NOMO-1 treated with DMSO at 0.1 percent for 48 hours (cell line): Measurements from ENCODE around the gene ACOXL.
"Not testable (repeated sequence)": the region's sequence is repeated elsewhere in the genome, so short reads cannot be mapped to it uniquely, and the experiment has no call there.

Source experiments
- DNase-seq: peaks from one replicate; lab custom pipeline; 2025; ENCODE audit not compliant: unreplicated experiment; lab: John Stamatoyannopoulos, UW

Gene ACOXL

DNA sequence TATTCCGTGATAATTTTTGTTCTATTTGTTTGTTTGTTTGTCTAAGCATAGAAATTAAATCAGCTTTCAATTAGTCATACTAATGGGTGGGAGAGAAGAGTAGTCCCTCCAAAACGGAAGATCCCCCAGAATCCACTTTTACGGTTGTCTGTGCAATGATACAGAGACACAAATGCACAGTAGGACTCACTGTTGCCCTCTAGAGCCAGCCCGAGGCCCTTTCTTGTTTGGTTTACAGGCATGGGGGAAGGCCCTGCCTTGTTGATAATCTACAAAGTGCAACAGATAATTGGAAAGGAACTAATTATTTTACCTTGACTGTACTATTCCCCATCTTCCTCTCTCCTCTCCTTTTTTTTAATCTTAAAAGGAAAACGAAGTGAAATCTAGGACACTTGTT, 121.1 kb downstream of the ACOXL start:
- peak; percentile 44 for DNase-seq

DNA sequence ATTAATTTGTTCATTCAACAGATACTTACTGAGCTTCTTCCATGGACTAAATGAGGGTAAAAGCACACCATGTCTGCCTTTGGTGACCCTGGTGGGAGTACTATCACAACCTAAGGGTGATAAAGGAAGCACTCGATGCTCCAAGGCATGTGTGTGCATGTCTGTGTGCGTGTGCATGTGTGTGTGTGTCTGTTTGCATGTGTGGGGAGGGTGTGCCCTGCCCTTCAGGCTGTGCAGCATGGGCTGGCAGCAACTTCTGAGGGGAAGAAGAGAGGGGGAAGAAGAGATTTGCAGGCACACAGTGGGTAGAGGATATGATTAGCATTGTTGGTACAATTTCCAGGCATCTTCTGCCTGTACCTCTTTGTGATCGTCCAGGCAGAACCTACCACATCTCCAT, 121.6 kb downstream of the ACOXL start:
- DNase-seq: no peak

DNA sequence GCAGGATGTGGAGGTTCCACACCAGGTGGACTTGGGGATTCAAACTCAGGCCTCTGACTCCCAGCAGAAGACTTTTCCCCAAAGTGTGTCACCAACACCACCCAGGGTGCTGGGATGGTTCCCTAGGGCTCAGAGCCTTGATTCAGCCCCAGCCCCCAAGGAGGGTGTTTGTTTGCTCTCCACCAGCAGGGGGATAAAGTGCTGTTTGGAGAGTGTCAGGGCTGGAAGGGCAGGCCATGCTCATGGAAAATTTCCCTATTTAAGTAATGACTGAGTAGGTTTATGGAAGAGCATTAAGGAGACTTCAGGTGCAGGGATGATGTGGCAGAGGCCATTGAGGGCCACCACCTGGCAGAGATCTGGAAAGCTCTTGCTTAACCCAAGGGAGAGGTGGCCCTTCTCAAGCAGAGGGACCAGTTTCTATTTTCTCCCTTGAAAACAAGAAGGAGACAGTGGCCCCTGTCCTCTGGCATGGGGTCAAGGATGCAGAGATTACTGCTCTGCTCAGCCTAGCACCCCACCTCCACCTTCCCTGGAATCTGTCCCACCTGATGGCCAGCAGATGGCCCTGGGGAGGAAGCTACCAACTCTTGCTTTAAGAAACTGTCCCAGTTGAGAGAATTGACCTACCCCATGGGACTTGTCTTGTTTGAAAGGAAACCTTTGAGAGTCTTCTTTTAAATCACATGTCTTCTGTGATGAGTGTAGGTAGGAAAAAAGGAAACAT, 122.1 kb downstream of the ACOXL start:
- peak; percentile 4 for DNase-seq

DNA sequence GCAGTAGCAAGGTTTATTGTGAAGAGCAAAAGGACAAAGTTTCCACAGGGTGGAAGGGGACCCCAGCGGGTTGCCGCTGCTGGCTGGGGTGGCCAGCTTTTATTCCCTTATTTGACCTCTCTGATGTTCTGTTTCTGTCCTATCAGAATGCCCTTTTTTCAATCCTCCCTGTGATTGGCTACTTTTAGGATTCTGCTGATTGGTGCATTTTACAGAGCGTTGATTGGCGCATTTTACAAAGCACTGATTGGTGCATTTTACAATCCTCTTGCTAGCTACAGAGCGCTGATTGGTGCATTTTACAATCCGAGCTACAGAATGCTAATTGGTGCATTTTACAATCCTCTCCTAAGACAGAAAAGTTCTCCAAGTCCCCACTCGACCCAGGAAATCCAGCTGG, 123.5 kb downstream of the ACOXL start:
- DNase-seq: not testable (repeated sequence)

DNA sequence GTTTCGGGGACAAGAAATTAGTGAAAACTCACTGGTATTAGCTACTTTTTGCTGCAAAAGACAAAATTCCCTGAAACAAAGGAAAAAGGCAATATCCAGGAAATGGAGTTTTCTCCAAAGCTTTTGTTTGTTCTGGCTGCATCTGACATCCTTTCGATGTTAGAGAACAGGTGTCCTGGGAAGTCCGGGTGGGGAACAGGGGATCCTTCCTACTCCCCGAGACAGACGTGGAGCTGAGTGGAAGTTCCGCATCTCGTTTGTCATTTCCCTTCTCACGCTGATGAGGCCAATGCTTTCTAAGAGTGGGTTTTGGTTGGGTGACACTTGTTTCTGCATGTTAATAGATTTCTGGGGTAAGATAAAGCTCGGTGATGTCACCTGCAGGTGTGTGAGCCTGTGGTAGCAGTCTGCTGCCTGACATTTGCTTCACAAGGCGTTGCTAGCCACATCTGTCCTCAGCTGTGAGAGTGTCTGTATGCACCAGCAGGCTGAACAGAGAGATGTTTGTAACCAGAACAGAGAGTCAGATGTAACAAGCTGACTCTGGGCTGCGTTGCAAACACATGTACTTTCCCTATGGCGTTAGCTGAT, 125.9 kb downstream of the ACOXL start:
- DNase-seq: no peak

DNA sequence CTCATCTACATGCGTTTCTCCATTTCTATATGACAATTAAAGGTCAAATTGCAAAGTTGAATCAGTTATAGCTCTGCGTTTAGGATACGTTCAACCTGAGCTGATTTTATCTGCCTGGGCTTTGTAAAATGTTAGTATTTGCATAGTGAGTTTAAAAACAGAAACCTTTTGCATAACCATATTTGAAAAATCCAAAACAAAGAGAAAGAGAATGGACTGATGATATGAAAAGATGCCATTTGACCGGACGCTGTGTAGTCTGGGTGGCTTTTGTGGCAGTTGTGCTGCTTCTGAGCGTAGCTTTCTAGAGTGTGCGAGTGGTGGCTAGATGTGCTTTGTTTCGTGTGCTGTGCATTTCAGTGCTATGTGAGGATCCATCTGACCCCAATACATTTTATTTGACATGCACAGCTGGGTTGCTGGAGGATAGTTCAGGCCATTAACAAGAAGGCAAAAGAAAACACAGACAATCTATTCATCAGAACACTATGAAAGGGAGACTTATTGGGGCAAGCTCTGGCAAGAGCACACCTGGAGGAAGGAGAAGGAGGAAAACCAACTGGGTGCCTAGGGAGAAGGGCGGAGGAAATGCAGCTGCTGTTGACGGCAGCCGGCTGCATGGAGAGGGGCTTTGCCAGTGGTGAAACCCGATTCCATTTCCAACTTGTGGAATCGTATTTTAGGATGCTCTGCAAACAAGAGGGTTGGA, 126.8 kb downstream of the ACOXL start:
- no peak for DNase-seq

DNA sequence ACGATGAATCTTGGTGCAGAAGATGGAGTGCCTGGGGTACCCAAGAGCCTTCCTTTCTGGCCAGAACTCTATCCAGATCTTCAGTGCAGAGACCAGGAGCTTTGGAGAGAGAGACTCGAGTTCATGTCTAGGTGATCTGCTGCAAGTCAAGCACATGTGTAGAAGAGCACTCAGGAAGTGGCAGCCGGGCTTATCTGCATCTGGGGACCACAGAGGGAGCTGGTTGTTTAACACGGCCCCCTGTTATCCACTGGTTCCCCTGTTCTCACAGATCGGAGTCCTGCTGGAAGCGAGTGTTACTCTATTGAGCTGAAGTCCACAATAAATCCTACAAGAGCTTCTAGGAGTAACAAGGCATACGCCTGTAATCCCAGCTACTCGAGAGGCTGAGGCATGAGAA, 128.3 kb downstream of the ACOXL start:
- DNase-seq: no peak

DNA sequence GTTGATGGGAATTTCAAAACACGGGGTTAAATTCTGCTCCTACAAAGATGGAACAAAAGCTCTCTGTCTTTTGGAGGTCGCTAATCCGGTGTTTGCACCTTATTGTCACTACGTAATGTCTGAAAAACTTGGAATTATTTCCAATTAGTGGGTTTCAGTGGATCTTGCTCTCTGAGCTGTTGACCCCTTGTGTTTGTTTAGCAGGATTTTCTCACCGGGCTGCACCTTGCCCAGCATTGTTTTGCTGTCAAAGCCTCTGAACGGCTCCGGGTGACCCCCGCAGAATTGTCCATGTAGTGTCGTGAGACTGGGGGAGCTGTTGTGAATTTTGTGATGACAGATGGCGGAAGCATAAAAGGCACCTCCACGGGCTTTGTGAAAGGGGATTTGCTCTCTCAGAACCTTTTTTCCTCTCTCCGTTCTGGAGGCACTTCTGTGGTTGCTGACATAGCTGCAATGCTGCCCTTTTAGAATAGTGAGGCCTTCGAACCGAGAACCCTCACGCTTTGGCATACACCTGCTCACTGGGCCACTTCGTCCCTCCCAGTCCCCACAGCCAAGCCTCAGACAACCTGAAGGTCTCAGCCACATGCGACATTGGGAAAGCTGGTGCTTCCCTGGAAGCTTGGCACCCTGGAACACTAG, 129.4 kb downstream of the ACOXL start:
- DNase-seq: no peak

DNA sequence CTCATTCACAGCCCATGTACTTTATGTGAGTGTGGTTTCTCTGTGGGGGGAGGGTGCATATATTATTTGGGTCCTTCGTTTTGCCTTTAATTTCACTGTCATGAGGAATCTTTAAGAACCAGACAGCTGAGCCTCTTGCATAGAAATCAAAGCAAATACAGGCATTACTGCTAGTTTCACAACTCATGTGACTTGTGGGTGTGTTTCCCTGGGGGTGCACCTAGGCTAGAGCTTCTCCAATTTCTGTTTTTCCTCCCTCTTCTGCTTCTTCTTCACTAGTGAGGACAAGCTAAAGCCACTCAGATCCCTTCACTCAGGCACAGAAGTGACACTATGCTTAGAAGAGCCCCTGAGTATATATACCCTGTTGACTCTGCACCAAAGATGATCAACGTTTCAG, 131.4 kb downstream of the ACOXL start:
- peak; percentile 32 for DNase-seq

DNA sequence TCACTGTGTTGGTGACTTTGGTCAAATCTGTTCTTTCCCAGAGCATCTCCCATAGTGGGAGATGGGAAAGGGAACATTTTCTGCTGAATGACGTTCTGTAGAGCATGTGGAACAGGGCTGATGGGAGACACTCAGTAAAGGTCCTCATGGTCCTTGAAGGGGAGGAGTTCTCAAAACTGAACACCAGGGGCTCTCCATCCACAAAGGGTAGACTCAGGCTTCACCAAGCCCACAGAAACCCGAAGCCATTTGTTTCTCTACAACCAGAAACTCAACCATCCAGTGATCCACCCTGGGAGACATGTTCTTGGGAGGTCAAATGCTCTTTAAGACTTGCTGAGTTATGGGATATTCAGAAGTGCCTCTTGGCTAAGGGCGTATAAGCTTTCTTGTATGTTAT, 131.8 kb downstream of the ACOXL start:
- DNase-seq: no peak

DNA sequence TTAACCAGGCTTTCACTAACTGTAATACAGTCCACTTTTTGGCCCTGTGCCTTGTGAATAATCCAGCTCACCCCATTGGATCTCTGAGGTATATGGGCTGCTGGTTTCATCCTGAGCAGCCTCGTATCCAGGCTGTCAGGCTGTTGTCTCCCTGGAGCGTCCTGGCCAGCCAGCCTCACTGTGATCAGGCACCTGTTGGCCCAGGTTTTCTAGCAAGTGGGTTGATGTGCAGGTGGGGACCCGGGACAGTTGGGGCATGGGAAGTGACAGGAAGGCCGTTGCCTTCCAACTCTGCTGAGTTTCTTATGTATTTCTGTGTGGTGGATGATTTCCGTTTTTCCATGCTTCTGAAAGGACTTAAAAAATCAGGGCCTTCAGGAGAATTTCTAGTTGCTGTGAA, 132.4 kb downstream of the ACOXL start:
- DNase-seq: no peak

DNA sequence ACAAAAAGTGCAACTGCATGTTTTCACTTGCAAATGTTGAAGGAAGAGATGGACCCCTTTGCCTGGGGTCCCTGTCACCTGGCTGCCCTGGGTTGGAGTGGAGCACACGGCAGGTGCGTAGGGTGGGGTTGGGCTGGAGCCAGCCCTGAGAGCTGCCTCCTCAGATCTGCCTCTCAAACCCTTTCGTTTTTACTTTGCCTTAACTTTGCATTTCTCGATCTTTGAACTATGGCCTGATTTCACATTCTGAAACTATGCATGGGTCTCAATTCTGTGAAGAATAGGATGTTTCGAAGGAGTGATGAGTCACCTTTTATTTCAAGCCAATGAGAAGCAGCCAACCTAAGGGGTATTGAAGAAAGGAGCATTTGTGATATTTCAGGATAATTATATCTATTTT, 132.8 kb downstream of the ACOXL start:
- peak; percentile 14 for DNase-seq

DNA sequence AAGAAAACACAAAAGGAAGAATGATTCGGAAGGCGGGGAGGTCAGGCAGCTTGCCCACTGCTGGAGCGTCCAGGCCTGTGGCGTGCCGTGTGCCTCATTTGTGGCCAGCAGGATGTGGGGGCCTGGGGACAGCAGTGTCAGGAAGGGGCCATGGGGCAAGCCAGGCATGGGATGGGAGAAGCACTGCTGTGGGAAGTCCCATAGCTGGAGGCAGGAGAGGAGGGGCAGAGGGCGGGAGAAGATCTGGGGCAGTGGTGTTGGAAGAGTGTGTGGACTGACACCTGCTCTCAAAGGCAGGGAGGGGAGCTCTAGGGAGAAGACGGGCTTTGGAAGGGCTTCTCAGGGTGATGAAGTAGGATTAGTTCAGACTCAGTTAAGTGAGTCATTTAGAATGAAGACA, 133.7 kb downstream of the ACOXL start:
- no peak for DNase-seq

DNA sequence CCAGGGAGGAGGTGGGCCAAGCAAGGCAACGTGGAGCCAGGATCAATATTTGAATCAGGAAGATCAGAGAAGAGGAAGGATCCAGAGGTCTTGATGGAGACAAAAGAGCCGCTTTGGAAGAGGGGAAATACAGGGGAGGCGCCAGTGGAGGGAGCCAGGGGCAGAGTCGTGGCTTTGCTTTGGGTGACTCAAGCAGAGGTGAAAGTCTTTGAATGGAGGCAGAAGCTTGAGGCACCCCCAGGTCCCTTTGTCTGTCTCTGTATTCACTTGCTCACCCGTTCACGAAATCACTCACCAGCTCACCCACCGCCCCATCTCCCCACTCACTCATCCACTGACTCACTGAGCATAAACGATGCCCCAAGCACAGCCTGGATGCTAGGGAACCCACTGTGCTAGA, 134.1 kb downstream of the ACOXL start:
- peak; percentile 4 for DNase-seq

DNA sequence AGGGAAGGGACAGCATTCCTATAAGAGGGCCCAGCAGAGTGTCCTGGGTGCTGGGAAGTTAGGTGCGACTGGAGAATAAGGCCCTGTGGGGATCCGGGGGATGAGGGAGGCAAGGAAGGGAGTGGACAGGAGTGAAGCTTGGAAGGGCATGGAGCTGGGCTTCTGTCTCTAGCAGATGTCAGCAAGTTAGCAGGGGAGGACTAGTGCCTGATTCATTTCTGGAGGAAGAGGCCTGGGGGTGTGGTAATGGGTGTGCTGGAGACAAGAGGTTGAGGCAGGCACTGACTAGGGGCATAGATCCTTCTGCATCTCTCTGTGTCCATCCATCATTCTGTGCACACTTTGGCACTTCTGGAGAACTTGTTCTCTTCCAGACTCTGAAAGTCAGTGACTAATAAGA, 134.7 kb downstream of the ACOXL start:
- no peak for DNase-seq

DNA sequence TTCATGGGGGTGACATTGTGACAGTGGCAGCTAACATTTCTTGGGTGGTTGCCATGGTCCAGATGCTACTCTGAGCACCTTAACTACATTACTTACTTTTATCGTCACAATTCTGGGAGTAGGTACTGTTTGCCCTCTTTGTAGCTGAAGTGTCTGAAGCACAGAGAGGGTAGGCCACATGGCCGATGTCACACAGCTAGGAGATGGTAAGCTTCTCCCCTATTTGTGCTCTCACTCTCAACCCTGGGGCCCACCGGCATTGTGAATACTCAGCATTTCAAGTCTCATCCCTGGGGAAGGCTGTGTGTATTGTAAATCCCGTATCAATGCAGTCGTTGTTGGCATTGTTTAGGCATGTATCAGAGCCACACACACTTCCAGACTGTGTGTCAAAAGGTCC, 136.6 kb downstream of the ACOXL start:
- DNase-seq: no peak

DNA sequence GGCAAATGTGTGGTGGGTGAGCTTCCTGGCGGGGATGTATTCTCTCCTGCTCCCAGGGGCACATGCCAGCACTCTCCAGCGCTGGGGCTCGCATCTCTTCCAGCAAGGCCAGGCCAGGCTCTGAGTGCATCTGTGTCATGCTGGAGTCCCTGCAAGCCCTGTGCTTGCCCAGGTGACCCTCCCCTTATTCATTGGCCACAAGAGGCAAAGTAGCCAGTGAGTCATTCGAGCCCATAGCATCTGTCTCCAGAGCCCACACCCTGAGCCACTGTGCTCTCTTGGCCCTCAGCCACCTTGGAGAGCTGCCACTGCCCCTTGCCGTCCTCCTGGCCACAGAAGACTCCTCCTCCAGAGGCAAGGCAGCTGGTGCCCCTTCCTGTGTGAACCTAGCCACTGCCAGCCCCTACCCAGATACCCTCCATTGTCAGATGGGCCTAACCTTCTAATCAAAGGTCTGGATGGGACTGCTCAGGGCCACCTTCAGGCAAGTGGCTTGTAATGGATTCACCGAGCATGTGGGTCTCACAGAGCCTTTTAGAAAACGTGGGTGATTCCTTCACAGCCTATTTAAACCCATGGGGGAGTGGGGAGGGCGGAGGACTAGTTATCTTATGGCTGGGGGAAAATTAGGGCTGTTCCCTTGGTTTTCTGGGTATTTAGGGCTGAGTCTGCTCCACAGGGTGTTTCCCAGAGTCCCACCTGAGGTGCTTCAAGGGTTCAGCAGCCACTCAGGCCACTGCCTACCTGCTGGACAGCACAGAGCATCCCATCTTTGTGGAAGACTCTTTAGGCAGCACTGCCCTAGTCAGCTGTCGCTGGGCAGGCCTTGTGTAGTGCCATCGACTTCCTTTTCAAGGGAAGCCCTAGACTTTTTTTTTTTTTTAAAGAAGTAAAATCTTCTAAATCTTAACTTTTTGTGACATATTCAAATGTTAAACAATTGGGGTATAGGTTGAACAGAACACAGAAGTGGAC, 137.4 kb downstream of the ACOXL start:
- DNase-seq: no peak

DNA sequence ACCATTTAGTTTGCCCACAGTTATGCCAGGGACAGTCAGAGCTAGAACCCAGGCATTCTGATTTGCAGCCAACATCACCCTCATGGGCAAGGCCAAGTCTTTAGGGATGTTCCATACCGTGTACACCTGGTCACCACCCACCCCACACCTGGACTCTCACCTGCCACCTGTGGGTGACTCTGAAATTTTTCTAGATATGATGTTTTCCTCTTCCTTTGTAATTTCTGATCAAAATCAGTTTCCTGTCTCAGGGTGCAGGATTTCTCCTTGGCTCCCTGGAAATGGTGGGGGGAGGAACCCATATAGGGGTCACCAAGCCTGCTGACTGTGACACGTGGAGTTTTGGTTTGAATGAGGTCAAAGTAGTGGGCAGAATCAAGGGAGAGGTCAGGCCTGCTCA, 138.2 kb downstream of the ACOXL start:
- DNase-seq: no peak

DNA sequence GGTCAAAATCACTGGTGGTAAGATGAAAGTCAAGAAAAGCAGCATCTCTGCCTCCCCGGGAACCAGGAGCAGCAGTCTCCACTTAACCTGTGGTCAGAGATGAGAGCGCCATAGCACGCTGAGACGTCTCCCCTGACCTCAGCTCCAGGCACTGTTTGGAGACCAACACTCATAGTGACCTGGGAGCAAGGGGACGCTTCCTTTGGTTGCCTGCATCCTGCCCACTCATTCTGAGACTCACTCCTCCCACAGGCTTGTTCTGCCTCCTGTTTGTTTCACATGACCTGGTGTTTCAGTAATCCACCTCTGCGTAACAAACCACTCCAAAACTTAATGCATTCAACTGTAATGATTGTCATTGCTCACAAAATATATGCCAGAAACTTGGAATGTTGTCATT, 139.3 kb downstream of the ACOXL start:
- no peak for DNase-seq

DNA sequence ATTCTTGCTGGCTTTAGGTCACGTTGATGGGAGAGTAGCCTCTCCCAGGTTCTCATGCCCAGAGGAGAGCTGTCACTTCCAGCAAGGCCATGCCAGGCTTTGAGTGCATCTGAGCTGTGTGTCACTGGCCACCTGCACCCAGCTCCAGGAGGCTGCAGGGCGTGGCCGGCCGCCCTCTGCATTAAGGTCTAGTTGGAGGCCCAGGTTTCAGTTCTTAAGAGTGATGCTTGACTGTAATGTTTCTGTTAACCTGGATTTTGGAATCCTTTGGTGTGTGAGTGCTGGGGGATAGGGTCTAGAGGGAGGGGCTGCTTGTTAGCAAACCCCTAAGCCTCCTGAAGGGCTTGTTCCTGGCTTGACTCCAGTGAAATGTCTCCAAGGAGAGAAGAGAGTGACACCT, 140.1 kb downstream of the ACOXL start:
- DNase-seq: no peak

DNA sequence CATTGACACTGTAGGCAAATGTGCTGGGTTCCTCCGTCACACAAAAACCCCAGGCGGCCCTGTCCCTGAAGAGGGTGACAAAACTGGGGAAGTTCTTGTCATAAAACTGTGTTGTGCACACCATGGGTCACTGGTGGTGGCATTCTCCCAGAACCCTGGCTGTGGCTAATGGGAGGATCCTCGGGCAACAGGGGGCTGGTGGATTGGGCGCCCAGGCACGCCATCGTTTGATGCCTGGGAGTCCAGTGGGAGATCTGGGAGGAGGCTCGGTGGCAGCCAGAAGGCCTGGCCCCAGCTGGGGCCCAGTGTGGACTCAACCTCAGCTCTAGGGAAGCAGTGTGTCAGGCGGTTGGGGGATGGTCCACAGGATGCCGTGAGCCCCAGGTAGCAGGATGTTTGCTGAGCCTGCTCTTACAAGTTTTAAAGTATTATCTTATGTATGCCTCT, 140.7 kb downstream of the ACOXL start:
- no peak for DNase-seq
